Thyroid gland (tissue), 4 donors: ENCODE measurements around the gene GCK. TPM values are rescaled to one million over a fixed set of nuclear protein-coding genes. Genes with fewer than 3 reads are reported as not detected.
"Not testable (repeated sequence)": the region's sequence is repeated elsewhere in the genome, so short reads cannot be mapped to it uniquely, and the experiment has no call there.

Experiments
- DNase-seq, 2 donors: peaks; one replicate each; pipeline ENCODE4 v3.0.0-alpha.2; 2019
- H3K27ac ChIP-seq, 3 donors: fragments of 200-600 bp; sonication (generic); 1 replicate in 2 of 3; 2 replicates in 1 of 3; pipeline ENCODE4 v1.5.1; 2016 to 2019; ENCODE audit warnings: mild to moderate bottlenecking in 1 of 3, moderate library complexity in 1 of 3
- H3K27me3 ChIP-seq: fragments of 200-600 bp; sonication (generic); one replicate; pipeline ENCODE4 v1.5.1; 2019
- H3K36me3 ChIP-seq, 2 donors: fragments of 200-600 bp; sonication (generic); one replicate each; pipeline ENCODE4 v1.5.1; 2016 to 2019
- H3K4me1 ChIP-seq, 2 donors: fragments of 200-600 bp; sonication (generic); one replicate each; pipeline ENCODE4 v1.5.1; 2017 to 2019
- H3K4me3 ChIP-seq, 3 donors: fragments of 200-600 bp; sonication (generic); replicated peaks in 1 of 3; 1 replicate in 2 of 3; 2 replicates in 1 of 3; pipeline ENCODE4 v1.5.1; 2016; ENCODE audit warnings: mild to moderate bottlenecking in 1 of 3
- H3K9me3 ChIP-seq: fragments of 200-600 bp; sonication (generic); one replicate; pipeline ENCODE4 v1.5.1; 2017
- POLR2A ChIP-seq, 2 donors: fragments of 450-650 bp; IDR thresholded peaks; one replicate each; pipeline ENCODE4 v1.6.1; 2017; ENCODE audit warnings: antibody characterized with exemption in 2 of 2, mild to moderate bottlenecking in 2 of 2, moderate library complexity in 1 of 2
- WGBS, 2 donors: methylation state at CpG; one replicate each; pipeline ENCODE4 v1.1.5; 2017; 5-methylcytosine and 5-hydroxymethylcytosine counted together
- intact Hi-C: fragments of 100-400 bp; cut with DNase I; formaldehyde crosslinking; loops from one replicate; pipeline ENCODE4 v1.15.1; 2023
- total RNA-seq, 4 donors: library from RNA; depleted of rRNA; stranded (reverse); fragments of >200 nt; gene quantifications; one replicate each; pipeline ENCODE4 v1.2.3, GENCODE V29; 2016
- TF ChIP-seq, protein P1 (sequence below), 6 experiments: fragments of 200-600 bp in 3 of 6; fragments of 450-650 bp in 3 of 6; sonication (generic) in 3 of 6; IDR thresholded peaks; one replicate each; pipeline ENCODE4 v1.5.1; 2016 to 2019; ENCODE audit warnings: antibody characterized with exemption in 6 of 6, mild to moderate bottlenecking in 2 of 6, inconsistent platforms in 1 of 6, moderate library complexity in 1 of 6

GCK gene
- total RNA-seq, 4 donors from 2014 or later, result 0.22 to 0.73 TPM; not detected in 2

DNA sequence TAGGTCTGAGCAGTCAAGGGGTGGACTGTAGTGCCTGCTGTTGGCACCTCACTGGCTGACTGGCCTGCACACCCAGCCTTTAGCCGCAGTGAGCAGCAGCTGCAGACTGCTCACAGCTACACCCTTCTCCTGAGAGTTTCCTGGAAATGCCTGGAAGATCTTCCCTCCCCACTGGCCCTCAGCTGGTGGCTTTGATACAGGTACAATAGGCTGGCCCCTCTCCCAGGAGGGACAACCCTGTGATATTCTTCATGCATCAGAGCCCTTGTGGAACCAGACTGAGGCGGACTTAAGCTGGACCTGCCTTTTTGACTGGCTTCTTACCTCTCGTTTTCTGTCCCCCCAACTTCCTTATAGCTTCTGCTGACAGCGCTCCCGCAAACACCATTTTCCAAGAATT, 6.4 kb downstream of the GCK start:
- TF ChIP-seq, protein P1, sequence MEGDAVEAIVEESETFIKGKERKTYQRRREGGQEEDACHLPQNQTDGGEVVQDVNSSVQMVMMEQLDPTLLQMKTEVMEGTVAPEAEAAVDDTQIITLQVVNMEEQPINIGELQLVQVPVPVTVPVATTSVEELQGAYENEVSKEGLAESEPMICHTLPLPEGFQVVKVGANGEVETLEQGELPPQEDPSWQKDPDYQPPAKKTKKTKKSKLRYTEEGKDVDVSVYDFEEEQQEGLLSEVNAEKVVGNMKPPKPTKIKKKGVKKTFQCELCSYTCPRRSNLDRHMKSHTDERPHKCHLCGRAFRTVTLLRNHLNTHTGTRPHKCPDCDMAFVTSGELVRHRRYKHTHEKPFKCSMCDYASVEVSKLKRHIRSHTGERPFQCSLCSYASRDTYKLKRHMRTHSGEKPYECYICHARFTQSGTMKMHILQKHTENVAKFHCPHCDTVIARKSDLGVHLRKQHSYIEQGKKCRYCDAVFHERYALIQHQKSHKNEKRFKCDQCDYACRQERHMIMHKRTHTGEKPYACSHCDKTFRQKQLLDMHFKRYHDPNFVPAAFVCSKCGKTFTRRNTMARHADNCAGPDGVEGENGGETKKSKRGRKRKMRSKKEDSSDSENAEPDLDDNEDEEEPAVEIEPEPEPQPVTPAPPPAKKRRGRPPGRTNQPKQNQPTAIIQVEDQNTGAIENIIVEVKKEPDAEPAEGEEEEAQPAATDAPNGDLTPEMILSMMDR (IDR thresholded peaks at IDR 0.05), result no peak
- no peak for TF ChIP-seq POLR2A (IDR thresholded peaks at IDR 0.05)
- H3K27me3 ChIP-seq, result no peaks in the 10 kb centered on the region
- no peak overlapping the region for H3K4me3 ChIP-seq
- no peak for DNase-seq
- H3K9me3 ChIP-seq, result no peaks in the 10 kb centered on the region
- 93 to 97% methylated on average over 4 to 5 of the region's 5 CpGs for WGBS, 2 donors
- no peaks in the 10 kb centered on the region for H3K4me1 ChIP-seq
- intact Hi-C loops, result no loop called here
- no peaks in the 10 kb centered on the region for H3K36me3 ChIP-seq
- no peak overlapping the region for H3K27ac ChIP-seq

DNA sequence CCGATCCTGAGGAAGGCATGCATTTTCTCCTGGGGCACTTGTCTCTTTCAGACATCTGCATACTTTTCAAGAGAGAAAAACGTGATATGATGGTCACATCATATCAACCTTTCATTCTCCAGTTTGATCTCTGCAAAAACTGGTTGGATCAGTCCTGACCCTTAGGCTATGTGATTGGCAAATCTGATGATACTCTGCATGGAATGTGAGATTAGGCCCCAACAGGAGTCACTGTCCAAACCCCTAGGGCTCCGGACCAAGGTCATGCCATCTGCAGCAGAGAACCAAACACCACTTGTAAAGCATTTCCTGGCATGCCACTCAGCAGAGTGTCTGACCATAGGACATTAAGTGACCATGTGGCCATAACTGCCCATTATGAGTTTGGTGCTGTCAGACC, 8.6 kb downstream of the GCK start:
- H3K9me3 ChIP-seq, result no peaks in the 10 kb centered on the region
- DNase-seq, result no peak
- H3K27me3 ChIP-seq, result no peaks in the 10 kb centered on the region
- H3K36me3 ChIP-seq, result no peaks in the 10 kb centered on the region
- intact Hi-C loops, result no loop called here
- H3K27ac ChIP-seq, result no peak overlapping the region
- H3K4me1 ChIP-seq, result no peaks in the 10 kb centered on the region
- 75% methylated on average over 3 of the region's 3 CpGs for WGBS, 2 donors
- H3K4me3 ChIP-seq, result no peak overlapping the region
- TF ChIP-seq POLR2A (IDR thresholded peaks at IDR 0.05), result no peak
- TF ChIP-seq, protein P1 (IDR thresholded peaks at IDR 0.05), result no peak

DNA sequence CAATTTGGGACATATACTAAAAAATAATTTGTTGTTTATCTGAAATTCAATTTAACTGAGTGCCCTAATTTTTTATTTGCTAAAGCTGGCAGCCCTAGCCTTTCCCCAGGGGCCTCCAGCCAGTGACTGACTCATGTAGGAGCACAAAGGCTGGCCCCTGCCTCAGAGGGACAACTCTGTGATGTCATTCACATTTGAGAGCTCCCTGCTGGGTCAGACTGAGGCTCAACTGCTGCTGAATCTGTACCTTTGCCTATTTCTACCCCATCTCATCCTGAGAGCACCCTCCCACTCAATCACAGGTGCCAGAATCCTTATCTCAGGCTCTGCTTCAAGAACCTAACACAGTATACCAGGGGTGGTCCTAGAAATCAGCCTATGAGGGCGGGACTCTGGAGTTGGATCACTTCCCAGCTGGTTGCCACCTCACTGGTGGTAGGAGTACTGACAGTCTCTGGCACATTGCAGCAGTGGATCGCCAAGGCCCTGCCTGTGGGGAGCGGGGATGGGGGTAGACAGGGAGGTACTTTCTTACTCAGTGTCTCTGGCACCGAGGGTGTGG, 11.6 kb downstream of the GCK start:
- H3K4me3 ChIP-seq, result no peak overlapping the region
- H3K9me3 ChIP-seq, result no peaks in the 10 kb centered on the region
- DNase-seq, result no peak
- intact Hi-C loops, result no loop called here
- H3K4me1 ChIP-seq, result no peaks in the 10 kb centered on the region
- no peaks in the 10 kb centered on the region for H3K36me3 ChIP-seq
- 69 to 87% methylated on average over 3 to 4 of the region's 4 CpGs for WGBS, 2 donors
- no peak overlapping the region for H3K27ac ChIP-seq
- no peak for TF ChIP-seq POLR2A (IDR thresholded peaks at IDR 0.05)
- TF ChIP-seq, protein P1 (IDR thresholded peaks at IDR 0.05), result no peak
- H3K27me3 ChIP-seq, result no peaks in the 10 kb centered on the region

DNA sequence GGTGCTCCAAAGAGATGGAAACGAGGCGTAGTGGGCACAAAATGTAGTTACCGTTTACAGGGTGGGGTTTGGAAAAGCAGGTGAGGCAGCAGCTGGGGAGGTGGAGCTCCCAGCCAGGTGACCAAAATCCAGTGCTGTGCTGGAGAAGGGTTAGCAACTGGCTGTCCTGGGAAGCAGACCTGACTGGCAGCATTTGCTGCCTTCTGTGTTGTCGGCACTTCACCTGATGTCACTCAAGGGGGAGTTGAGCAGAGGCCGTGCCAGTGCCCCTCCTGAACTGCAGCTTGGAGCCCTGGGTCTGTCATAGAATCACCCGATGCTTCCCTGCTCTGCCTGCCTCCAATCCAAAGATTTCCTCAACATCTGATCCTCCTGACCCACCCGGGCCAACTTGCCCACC, 12.8 kb downstream of the GCK start:
- H3K4me1 ChIP-seq, result no peaks in the 10 kb centered on the region
- TF ChIP-seq, protein P1 (IDR thresholded peaks at IDR 0.05), result no peak
- no peak for TF ChIP-seq POLR2A (IDR thresholded peaks at IDR 0.05)
- H3K9me3 ChIP-seq, result no peaks in the 10 kb centered on the region
- H3K27ac ChIP-seq, result no peak overlapping the region
- H3K4me3 ChIP-seq, result no peak overlapping the region
- DNase-seq, result no peak
- H3K27me3 ChIP-seq, result no peaks in the 10 kb centered on the region
- intact Hi-C loops, result no loop called here
- H3K36me3 ChIP-seq, result no peaks in the 10 kb centered on the region
- 65 to 79% methylated on average over 5 to 7 of the region's 7 CpGs for WGBS, 2 donors

DNA sequence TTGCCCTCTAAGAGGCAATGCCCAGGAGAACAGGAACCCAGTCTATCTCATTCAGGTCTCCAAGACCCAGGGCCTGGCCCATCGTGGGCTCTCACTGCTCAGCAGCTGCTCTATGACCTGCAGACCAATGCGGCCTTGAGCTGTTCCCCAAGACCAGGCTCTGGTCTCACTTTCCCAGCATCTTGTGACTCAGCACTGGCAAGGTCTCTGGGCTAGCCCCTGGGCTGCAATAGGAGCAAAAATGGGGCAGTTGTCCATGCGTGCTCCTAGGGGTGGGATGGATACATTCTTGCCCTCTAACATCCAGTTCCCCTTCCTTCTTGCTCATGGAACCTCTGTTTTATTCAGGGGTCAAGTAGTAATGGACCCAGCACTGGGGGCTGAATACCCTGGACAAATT, 13.5 kb downstream of the GCK start:
- Histone ChIP-seq H3K27me3 (no peaks in the 10 kb centered on the region), H3K4me1 (no peaks in the 10 kb centered on the region), H3K36me3 (no peaks in the 10 kb centered on the region), H3K27ac (no peak overlapping the region), H3K4me3 (no peak overlapping the region), H3K9me3 (no peaks in the 10 kb centered on the region)
- intact Hi-C loops, result no loop called here
- DNase-seq, result no peak
- 86 to 97% methylated on average over 3 of the region's 3 CpGs for WGBS, 2 donors
- TF ChIP-seq POLR2A (IDR thresholded peaks at IDR 0.05), result no peak

DNA sequence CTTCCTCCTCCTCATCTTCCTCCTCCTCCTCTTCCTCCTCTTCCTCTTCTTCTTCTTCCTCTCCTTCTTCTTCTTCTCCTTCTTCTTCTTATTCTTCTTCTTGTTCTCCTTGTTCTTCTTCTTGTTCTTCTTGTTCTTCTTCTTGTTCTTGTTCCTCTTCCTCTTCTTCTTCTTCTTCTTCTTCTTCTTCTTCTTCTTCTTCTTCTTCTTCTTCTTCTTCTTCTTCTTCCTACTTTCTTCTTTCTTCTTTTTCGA, 14.6 kb downstream of the GCK start:
- WGBS, 2 donors, result 78 to 90% methylated on average over 1 of the region's 1 CpG
- H3K36me3 ChIP-seq, H3K9me3 ChIP-seq, H3K27ac ChIP-seq, intact Hi-C loops, H3K4me1 ChIP-seq, H3K4me3 ChIP-seq, DNase-seq, H3K27me3 ChIP-seq: not testable (repeated sequence)
